ENCODE results near the gene DIAPH3.

DNA sequence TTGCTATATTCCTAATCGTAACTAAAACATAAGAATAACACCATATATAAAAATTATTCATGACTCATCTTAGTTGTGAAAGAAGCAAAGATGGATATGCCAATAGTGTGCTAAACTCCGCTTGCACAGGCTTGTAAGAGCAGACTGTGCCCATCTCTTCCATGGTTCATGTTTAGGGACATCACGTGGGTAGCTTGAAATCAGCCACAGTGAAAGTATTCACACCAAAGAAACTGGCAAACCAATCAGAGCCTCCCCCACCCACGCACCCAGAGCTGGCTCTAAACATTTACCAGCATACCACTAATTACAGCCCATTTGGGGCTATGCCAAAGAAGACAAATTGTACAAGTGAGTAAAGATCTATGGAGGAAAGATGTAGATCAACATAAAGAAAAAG is 147.5 kb downstream of the DIAPH3 start:
- TF ChIP-seq CTCF (IDR thresholded peaks at IDR 0.05) (no peak), POLR2A (IDR thresholded peaks at IDR 0.05) (no peak), POLR2AphosphoS5 (IDR thresholded peaks at IDR 0.05) (no peak)

Data from prostate gland (tissue), 2 donors.